Ishikawa (cell line): Measurements from ENCODE around the gene ZMIZ1.

ENCODE experiments used
- CREB1 ChIP-seq: IDR thresholded peaks from 2 replicates; pipeline ENCODE4 v1.6.1; 2012; ENCODE audit warnings: low read depth
- EP300 ChIP-seq: IDR thresholded peaks from 2 replicates; pipeline ENCODE4 v1.6.1; 2012; ENCODE audit warnings: borderline replicate concordance
- MAX ChIP-seq: IDR thresholded peaks from 2 replicates; pipeline ENCODE4 v1.6.1; 2012
- REST ChIP-seq: IDR thresholded peaks from 2 replicates; pipeline ENCODE4 v1.6.1; 2012; ENCODE audit warnings: low read depth, mild to moderate bottlenecking
- TAF1 ChIP-seq: IDR thresholded peaks from 2 replicates; pipeline ENCODE4 v1.6.1; 2012; ENCODE audit warnings: low read depth, mild to moderate bottlenecking
- YY1 ChIP-seq: IDR thresholded peaks from 2 replicates; pipeline ENCODE4 v1.6.1; 2012; ENCODE audit warnings: low read depth
- ZBTB7A ChIP-seq: IDR thresholded peaks from 2 replicates; pipeline ENCODE4 v1.6.1; 2012; ENCODE audit warnings: low read depth

GRCh38 chr10:79051766-79052165 is 17.0 kb upstream of the ZMIZ1 start:
- TF ChIP-seq CREB1, result no peak
- TF ChIP-seq ZBTB7A, result no peak
- no peak for TF ChIP-seq TAF1
- TF ChIP-seq REST, result no peak
- TF ChIP-seq EP300, result no peak
- TF ChIP-seq YY1, result no peak
- TF ChIP-seq MAX, result no peak
